Activated CD4-positive, CD25-positive, alpha-beta regulatory T cell treated with anti-CD3 and anti-CD28 coated beads, Interleukin-2, amount 50 U/mL, for 16 hours (primary cell): ENCODE measurements around the gene XKR3.
"Not testable (repeated sequence)": the region's sequence is repeated elsewhere in the genome, so short reads cannot be mapped to it uniquely, and the experiment has no call there.

Experiments
- DNase-seq: peaks from one replicate; pipeline ENCODE4 v3.0.0-alpha.2; 2020; ENCODE audit warnings: low read depth, low spot score

XKR3 gene

GRCh38 chr22:16806401-16806800, 18.8 kb downstream of the XKR3 start:
- no peak for DNase-seq

- no peak for DNase-seq
Measured at GRCh38 chr22:16804882-16805281, 20.3 kb downstream of the XKR3 start.

DNA sequence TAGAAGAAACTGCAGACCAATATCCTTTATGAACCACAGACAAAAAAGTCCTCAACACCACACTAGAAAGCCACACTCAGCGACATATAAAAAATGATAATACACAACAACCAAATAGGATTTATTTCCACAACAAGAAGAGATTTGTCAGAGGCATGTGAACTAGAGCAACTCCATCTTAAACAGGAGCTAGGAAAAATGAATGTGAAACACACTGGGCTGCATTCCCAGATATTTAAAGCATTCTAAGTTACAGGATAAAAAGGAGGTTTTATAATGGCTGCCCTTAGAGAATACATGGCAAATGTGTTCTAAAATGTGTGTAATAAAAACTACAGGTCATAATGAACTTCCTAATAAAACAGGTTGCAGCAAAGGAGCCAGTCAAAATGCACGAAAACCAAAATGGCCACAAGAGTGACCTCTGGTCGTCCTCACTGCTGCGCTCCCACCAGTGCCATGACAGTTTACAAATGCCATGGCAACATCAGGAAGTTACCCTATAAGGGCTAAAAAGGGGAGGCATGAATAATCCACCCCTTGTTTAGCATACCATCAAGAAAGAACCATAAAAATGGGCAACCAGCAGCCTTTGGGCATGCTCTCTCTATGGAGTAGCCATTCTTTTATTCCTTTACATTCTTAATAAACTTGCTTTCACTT, 21.8 kb downstream of the XKR3 start:
- DNase-seq: no peak

- no peak for DNase-seq
Measured at GRCh38 chr22:16801571-16801970, 23.6 kb downstream of the XKR3 start.

- no peak for DNase-seq
Measured at GRCh38 chr22:16801088-16801487, 24.1 kb downstream of the XKR3 start.

DNA sequence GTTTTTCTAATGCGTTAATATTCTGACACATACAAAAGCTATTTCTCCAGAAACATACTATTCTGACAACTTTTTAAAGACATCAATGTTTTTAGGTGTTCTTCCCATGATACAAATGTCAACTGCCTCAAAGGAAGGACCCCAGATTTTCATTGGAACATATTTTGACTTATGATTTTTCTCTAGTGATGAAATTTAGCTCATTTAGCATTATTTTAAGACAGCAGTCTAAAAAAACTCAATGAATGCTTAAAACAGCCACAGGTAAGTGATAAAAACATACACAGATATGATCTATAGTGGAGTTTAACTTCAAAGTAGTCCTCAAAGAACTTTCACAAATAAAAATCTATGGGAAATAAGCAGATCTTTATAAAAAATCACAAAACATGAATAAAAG, 24.9 kb downstream of the XKR3 start:
- no peak for DNase-seq

- not testable (repeated sequence) for DNase-seq
Measured at GRCh38 chr22:16795504-16795903, 29.7 kb downstream of the XKR3 start.

GRCh38 chr22:16793831-16794230, 31.4 kb downstream of the XKR3 start:
- no peak for DNase-seq

DNA sequence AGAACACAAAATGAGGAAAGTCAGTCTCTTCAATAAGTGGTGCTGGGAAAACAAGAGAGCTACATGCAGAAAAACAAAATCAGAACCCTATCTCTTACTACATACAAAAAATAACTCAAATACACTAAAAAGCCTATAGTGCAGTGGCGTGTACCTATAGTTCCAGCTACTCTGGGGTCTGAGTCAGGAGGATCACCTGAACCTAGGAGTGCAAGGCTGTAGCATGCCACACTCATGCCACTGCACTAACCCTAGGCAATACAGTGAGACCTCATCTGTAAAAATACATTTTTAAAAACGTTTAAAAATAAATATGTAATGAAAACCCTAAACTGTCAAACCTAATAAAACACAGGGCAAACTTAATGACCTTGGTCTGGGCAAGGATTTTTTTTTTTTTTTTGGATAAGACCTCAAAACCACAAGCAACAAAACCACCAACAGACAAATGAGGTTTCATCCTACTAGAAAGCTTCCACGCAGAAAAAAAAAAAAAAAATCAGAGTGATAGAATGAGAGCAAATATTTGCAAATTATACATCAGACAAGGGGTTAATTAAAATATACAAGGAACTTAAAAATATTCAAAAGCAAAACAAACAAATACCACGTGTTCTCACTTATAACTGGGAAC, 35.2 kb downstream of the XKR3 start:
- no peak for DNase-seq

DNA sequence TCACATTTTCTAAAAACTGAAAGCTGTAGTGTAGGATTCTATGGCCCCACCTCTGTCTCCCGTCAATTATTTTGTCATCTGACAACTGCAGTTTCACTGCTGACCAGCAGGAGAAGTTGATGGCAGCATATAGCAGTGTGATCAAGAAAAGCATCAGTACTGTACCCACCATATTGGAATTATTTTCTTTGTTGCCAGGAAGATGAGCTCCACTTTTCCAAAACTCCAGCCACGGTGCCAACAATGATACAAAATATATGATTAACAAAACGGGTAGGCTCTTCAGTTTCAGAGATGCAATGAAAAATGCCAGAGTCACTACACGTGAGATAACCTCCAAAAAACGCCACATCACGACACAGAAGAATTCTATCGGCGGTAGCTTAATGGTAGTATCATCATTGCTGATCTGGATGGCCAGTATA, 41.3 kb downstream of the XKR3 start:
- no peak for DNase-seq

DNA sequence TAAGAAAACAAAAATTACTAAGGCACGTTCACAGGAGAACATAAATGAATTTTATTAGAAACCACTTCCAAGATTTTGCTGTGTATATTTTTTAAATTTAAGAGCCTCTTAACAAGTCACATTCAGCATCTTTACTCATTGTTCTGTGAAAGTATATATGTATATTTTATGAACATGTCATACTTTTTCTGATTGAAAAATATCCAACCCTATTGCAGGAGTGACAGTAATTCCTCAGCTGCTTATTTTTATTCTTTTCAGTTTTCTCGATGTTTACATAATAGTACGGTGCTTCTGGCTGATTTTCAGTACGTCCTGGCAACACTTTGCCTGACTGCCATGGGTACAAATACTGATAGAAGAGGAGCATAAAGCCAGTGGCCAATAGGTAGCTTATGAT, 41.8 kb downstream of the XKR3 start:
- DNase-seq: no peak

GRCh38 chr22:16781764-16782329, 43.4 kb downstream of the XKR3 start:
- DNase-seq: no peak

GRCh38 chr22:16781074-16781763, 44.0 kb downstream of the XKR3 start:
- no peak for DNase-seq

DNA sequence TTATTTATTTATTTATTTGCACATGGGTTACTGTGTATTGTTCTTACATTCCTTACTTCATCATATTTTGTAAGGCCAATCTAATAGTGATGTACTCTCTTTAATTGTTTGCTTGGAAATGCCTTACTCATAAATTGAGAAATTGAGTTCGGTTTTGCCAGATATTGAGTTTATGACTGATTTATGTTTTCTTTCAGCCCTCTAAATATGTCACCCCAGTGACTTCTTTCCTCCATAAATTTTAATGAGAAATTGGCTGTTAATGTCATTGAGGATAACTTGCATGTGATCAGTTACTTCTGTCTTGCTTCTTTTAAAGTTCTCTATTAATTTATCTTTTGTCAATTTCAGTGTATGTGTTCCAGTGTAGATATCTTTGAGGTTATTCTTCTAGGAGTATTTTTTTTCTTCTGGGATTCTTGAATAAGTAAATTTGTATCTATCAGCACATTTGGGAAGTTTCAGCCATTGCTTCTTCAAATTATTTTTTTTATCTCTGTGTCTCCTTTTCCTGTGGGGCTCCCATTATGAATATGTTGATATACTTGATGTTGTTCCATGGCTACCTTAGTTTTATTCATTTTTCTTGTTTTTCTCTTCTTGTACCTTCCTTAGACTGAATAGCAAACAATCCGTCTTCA, 47.8 kb downstream of the XKR3 start:
- no peak for DNase-seq

GRCh38 chr22:16776080-16776479, 49.1 kb downstream of the XKR3 start:
- no peak for DNase-seq

DNA sequence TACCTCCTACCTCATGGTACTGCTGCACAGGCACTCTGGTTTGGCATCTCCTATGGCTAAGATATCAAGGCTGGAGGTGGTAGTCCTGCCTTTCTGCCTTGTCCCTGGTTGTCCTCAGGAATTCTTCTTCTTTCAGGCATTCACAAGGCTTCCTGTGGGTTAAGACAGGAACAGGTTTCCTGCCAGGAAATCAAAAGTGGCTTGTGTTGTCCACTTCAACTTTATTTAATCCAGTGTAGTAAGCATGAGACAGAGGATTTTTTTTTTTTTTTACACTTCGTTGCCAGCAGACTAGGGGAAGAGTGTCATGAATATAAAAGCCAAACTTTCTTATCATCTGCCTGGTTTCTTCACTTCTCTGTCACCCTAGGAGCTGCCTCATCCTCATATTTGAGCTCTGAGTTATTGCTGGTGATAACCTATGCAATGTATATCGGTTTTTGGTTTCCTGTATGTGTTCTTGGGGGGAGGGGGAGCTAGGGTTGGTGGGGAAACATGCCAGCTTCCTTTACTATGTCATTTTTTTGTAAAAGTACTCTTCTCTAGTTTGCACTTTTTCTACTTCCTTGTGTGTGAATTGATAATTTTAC, 50.2 kb downstream of the XKR3 start:
- no peak for DNase-seq

GRCh38 chr22:16771569-16771968, 53.6 kb downstream of the XKR3 start:
- not testable (repeated sequence) for DNase-seq

DNA sequence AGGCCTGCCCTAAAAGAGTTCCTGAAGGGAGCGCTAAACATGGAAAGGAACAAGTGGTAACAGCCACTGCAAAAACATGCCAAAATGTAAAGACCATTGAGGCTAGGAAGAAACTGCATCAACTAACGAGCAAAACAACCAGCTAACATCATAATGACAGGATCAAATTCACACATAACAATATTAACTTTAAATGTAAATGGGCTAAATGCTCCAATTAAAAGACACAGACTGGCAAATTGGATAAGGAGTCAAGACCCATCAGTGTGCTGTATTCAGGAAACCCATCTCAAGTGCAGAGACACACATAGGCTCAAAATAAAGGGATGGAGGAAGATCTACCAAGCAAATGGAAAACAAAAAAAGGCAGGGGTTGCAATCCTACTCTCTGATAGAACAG, 57.3 kb downstream of the XKR3 start:
- DNase-seq: not testable (repeated sequence)

- not testable (repeated sequence) for DNase-seq
Measured at GRCh38 chr22:16762224-16762623, 63.0 kb downstream of the XKR3 start.

GRCh38 chr22:16760416-16760815, 64.8 kb downstream of the XKR3 start:
- not testable (repeated sequence) for DNase-seq

DNA sequence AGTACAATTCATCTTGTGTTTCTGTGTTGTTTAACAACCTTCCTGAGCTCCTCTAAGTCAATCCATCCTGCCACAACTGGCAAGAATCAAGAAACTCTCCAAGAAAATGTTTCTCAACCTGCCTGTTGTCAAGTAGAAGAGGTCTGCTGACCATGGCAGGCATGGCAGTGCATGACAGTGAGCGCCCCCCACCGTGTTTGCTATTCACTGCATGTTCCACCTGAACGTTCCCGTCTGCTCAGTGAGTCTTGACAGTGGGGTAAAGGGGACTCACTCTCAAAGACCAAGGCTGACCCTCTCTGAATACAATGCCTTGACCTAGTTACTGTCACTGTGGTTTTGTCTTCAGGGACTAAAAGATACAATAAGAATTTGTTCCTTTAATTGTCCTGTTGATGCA, 75.9 kb downstream of the XKR3 start:
- not testable (repeated sequence) for DNase-seq
